ENCODE measurements around the gene SNPH. TPM values are rescaled to one million over a fixed set of nuclear protein-coding genes. Genes with fewer than 3 reads are reported as not detected.
"Not testable (repeated sequence)": the region's sequence is repeated elsewhere in the genome, so short reads cannot be mapped to it uniquely, and the experiment has no call there.

Gene SNPH
- total RNA-seq (10 to 100 TPM in 7 of 9 donors, 1 to 10 TPM in 2; 6.5 to 17.4 (median 11.7) TPM), polyA plus RNA-seq (1 to 10 TPM; 4.3 to 5.8 TPM)
- long read RNA-seq, donor 1, partial matches to known transcripts: 0 of 29 reads
- long read RNA-seq, donor 1, other reads (novel, unspliced or antisense): 29 of 29 reads
- long read RNA-seq, donor 2, partial matches to known transcripts: 3 of 55 reads
- long read RNA-seq, donor 2, other reads (novel, unspliced or antisense): 52 of 55 reads
- long read RNA-seq, donor 3, full-length matches to known transcripts: 2 of 37 reads
- long read RNA-seq, donor 3, partial matches to known transcripts: 2 of 37 reads
- long read RNA-seq, donor 3, other reads (novel, unspliced or antisense): 33 of 37 reads

DNA sequence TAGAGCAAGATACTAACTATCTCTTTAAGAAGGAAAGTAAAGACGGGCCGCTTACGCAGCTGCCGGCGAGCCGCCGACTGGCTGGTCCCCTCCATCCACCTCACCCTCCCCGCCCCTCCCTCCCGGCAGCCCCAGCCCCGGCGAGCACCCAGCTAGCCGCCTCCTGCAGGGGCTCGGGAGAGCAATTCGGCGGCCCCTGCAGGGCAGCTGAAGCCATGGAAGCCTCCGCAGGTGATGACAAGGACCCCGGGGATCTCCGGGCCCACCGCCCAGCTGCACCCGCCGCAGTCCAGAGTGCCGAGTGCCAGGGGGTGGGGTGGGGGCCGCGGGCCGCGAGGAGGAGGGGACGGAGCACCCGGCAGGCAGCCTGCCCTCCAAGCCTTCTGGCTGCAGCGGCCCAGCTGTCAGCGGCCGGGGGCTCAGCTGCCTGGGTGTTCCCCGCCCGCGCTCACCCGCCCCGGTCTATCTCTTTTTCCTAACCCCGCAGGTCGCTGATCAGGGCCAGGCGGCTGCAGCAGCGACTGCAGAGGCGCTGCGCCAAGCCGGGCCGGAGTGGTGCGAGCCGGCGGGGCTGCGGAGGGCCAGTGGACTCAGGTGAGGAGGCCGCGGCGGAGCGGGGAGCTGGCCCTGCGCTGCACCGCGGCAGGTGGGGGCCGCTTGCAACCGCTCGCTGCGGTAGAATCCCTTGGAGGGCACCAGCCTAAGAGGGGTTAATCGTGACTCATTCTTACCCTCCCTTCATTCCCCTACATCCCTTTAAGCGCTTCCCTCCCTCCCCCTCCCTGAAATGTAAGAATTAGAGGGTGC, at the start of gene SNPH:
Gene SNPH (plus strand): TSS at position 128 of the 807 bp plus-strand sequence. CDS start 29,946 bp downstream, outside the sequence.
- ATAC-seq (peak; percentile 81 to 94 (median 92)), DNase-seq (peak; percentile 75 to 85 (median 85))
- peak within 1 kb of the TSS; percentile 70 to 95 (median 85) for H3K4me3 ChIP-seq
- H3K36me3 ChIP-seq: peaks cover 0 to 3% (median 0%) of the 10 kb centered on the region in 9 donors
- 1% methylated on average over 24 to 61 of the region's 61 CpGs for WGBS, 4 donors
- peaks cover 0 to 10% (median 0%) of the 10 kb centered on the region in 9 donors for H3K27me3 ChIP-seq
- intact Hi-C loops (cut with DNase I): no loop called here
- H3K27ac ChIP-seq: peak within 1 kb of the TSS in 11 of 12 donors; percentile 14 to 81 (median 61)
- peaks cover 0 to 9% (median 0%) of the 10 kb centered on the region in 12 donors for H3K9me3 ChIP-seq
- peaks cover 0 to 28% (median 18%) of the 10 kb centered on the region in 12 donors for H3K4me1 ChIP-seq
- TF ChIP-seq, protein P1, sequence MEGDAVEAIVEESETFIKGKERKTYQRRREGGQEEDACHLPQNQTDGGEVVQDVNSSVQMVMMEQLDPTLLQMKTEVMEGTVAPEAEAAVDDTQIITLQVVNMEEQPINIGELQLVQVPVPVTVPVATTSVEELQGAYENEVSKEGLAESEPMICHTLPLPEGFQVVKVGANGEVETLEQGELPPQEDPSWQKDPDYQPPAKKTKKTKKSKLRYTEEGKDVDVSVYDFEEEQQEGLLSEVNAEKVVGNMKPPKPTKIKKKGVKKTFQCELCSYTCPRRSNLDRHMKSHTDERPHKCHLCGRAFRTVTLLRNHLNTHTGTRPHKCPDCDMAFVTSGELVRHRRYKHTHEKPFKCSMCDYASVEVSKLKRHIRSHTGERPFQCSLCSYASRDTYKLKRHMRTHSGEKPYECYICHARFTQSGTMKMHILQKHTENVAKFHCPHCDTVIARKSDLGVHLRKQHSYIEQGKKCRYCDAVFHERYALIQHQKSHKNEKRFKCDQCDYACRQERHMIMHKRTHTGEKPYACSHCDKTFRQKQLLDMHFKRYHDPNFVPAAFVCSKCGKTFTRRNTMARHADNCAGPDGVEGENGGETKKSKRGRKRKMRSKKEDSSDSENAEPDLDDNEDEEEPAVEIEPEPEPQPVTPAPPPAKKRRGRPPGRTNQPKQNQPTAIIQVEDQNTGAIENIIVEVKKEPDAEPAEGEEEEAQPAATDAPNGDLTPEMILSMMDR (IDR thresholded peaks at IDR 0.05): no peak
- peak in 1 of 2 donors; percentile 22 for TF ChIP-seq POLR2A (IDR thresholded peaks at IDR 0.05)

DNA sequence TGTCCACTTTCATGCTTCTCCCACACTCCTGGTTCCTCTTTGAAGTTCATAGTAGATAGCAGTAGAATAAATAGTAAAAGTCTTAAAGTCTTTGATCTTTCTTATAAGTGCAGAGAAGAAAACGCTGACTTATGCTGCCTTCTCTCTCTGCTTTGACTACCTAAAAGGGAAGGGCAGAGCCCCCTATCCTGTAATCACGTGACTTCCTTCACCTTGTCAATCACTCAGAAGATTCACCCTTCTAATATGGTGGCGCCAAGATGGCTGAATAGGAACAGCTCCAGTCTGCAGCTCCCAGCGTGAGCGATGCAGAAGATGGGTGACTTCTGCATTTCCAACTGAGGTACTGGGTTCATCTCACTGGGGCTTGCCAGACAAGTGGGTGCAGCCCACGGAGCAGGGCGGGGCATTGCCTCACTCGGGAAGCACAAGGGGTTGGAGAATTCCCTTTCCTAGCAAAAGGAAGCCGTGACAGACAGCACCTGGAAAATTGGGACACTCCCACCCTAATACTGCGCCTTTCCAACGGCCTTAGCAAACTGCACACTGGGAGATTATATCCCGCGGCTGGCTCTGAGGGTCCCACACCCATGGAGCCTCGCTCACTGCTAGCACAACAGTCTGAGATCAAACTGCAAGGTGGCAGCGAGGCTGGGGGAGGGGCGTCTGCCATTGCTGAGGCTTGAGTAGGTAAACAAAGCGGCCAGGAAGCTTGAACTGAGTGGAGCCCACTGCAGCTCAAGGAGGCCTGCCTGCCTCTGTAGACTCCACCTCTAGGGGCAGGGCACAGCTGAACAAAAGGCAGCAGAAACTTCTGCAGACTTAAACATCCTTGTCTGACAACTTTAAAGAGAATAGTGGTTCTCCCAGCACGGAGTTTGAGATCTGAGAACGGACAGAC, 49.3 kb upstream of the SNPH start:
- WGBS, 4 donors: 80 to 86% (median 82%) methylated on average over 19 of the region's 19 CpGs
- H3K27ac ChIP-seq, H3K36me3 ChIP-seq, DNase-seq, H3K4me1 ChIP-seq, H3K4me3 ChIP-seq, ATAC-seq, H3K9me3 ChIP-seq: not testable (repeated sequence)
- peaks cover 0 to 12% (median 0%) of the 10 kb centered on the region in 9 donors for H3K27me3 ChIP-seq
- intact Hi-C loops (cut with DNase I): loop anchor here in 4 of 10 donors (10.0 kb wide), 4 partner anchors 102 to 402 kb away; partner anchors contain the start of gene PSMF1 (in 1 of the 4)

GRCh38 chr20:1222750-1223149, 43.3 kb upstream of the SNPH start:
- 91 to 95% (median 93%) methylated on average over 4 of the region's 4 CpGs for WGBS, 4 donors
- H3K4me3 ChIP-seq, DNase-seq, H3K27ac ChIP-seq, ATAC-seq, H3K36me3 ChIP-seq: not testable (repeated sequence)
- Histone ChIP-seq H3K4me1 (peaks cover 0 to 20% (median 11%) of the 10 kb centered on the region in 12 donors), H3K9me3 (peaks cover 0 to 11% (median 0%) of the 10 kb centered on the region in 12 donors), H3K27me3 (peaks cover 0 to 16% (median 2%) of the 10 kb centered on the region in 9 donors)
- intact Hi-C loops (cut with DNase I): loop anchor here in 1 of 10 donors (10.0 kb wide), 1 partner anchor 62 kb away; no protein-coding TSS in a partner anchor

- 78 to 85% (median 80%) methylated on average over 20 of the region's 20 CpGs for WGBS, 4 donors
- Histone ChIP-seq H3K27me3 (peaks cover 0 to 31% (median 15%) of the 10 kb centered on the region in 9 donors), H3K4me1 (peaks cover 0 to 20% (median 11%) of the 10 kb centered on the region in 12 donors), H3K9me3 (peaks cover 0 to 11% (median 0%) of the 10 kb centered on the region in 12 donors), H3K36me3 (no peaks in the 10 kb centered on the region), H3K27ac (no peak overlapping the region), H3K4me3 (no peak overlapping the region)
- intact Hi-C loops (cut with DNase I): loop anchor here in 1 of 10 donors (10.0 kb wide), 1 partner anchor 60 kb away; no protein-coding TSS in a partner anchor
- no peak for ATAC-seq
- peak in 1 of 5 donors; percentile 30 for DNase-seq
- TF ChIP-seq, protein P1 (IDR thresholded peaks at IDR 0.05): no peak
- no peak for TF ChIP-seq POLR2A (IDR thresholded peaks at IDR 0.05)
These were observed 41.7 kb upstream of the SNPH start for GRCh38 chr20:1224205-1224890.
